ENCODE results near the gene NKAPD1. TPM values are rescaled to one million over a fixed set of nuclear protein-coding genes. Genes with fewer than 3 reads are reported as not detected.
"Not testable (repeated sequence)": the region's sequence is repeated elsewhere in the genome, so short reads cannot be mapped to it uniquely, and the experiment has no call there.

NKAPD1 gene
- total RNA-seq, 1 donor from 2014 or later, result 12.6 TPM

DNA sequence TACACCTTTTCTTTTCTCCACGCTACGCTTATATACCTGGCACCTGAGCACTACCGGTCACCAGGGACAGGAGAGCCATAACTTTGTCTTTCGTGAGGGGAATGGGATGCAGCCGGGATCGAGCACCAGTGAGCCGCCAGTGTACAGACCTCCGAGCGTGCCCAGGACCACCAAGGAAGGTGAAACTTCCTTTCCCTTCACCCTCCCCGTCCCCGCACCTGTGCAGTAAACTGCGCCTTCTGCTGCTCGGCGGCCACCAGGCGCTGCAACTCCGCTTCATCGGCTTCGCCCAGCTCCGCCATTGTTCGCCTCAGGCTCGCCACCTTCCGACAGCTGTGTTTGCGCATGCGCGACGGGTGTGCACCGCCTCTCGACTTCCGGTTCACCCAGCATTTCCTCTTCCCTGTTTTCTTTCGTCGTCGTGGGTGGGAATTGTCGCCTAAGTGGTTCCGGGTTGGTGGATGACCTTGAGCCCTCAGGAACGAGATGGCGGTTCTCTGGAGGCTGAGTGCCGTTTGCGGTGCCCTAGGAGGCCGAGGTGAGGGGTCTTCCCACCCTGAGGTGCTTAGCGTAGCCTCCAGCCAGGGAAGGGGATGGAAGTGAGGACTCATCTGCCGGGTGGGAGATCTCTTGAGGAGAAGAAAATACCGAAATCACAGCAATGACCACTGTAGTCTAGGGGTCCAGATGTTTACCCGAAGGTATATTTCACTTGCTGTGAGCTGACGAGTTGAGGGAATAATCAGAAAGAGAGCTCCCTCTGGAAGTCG lies 12.5 kb downstream of the NKAPD1 start, which contains the start of the genes SDHD and TIMM8B:
SDHD (plus strand) TSS at position 452 of the 770 bp plus-strand sequence; CDS start at position 487, 35 bp downstream.
TIMM8B (minus strand) TSS at position 335 of the 770 bp plus-strand sequence; CDS start at position 302, 33 bp downstream.
- peak; percentile 97 to 98 for DNase-seq (ENCODE audit: low read depth in 2 of 2)

DNA sequence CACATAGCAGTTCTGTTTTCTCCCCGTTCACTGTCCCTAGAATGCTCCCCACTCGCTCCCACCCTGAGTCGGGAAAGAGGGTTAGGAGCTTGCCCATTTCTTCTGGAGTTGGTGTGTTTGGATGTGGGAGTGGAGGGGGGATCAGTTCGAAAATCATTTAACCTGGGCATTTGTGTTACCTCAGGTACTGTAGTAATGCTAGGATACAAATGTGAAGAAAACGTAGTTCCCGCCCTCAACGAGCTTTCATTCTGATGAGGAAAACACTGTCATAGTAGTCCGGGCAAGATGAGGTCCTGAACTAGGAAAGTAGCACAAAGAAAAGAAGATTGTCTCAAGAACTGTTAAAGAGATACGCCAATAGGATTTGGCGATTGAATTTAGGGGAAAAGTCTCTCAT lies 13.1 kb downstream of the NKAPD1 start:
- DNase-seq (ENCODE audit: low read depth in 2 of 2), result peak in 1 of 2 donors; percentile 9

GRCh38 chr11:112095302-112095701 lies 21.2 kb downstream of the NKAPD1 start:
- DNase-seq (ENCODE audit: low read depth in 2 of 2), result not testable (repeated sequence)

- DNase-seq (ENCODE audit: low read depth in 2 of 2), result no peak
Observed at GRCh38 chr11:112096194-112096593, 22.1 kb downstream of the NKAPD1 start.

DNA sequence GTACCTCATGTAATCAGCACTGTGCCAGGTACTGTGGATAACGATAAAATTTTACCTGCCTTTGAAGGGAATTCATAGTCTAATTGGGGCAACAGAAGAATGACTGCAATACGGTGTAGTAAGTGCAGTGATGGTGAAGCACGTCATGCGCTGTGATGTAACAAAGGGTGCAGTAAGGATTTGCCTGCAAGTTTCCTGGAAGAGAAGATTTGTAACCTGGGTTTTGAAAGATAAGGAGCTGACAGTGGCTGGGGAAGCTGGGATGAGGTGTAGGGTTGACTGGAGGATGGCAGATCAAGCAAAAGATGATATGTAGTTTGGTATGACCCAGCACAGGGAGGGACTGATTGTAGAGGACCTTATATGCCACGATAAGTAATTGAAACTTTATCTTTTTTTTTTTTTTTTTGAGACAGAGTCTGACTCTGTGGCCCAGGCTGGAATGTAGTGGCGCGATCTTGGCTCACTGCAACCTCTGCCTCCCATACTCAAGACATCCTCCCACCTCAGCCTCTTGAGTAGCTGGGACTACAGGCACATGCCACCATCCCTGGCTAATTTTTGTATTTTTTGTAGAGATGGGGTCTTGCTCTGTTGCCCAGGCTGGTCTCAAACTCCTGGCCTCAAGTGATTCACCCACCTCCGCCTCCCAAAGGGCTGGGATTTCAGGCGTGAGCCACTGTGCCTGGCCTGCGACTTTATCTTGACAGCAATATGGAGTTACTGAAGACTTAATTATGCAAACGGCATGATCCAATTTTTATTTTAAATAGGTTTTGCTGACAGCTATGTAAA lies 23.8 kb downstream of the NKAPD1 start:
- DNase-seq (ENCODE audit: low read depth in 2 of 2), result no peak

DNA sequence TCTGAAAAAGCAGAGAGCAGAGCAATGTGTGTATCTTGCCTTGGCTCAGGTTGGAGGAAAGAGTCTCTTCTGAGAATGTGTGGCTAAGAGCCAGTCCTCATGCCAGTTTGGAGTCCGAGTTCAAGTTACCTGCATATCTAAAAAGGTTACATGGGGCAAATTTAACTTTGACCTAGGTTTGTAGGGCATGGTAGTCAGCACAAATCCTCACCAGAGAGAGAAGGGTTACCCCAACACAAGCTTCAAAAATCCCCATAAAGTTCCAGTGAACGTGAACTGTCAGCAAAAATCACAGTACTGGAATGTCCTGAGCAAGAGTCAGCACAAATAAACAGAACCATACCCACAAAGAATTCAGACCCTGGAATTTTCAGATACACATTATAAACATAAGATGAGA lies 26.4 kb downstream of the NKAPD1 start:
- no peak for DNase-seq (ENCODE audit: low read depth in 2 of 2)

DNA sequence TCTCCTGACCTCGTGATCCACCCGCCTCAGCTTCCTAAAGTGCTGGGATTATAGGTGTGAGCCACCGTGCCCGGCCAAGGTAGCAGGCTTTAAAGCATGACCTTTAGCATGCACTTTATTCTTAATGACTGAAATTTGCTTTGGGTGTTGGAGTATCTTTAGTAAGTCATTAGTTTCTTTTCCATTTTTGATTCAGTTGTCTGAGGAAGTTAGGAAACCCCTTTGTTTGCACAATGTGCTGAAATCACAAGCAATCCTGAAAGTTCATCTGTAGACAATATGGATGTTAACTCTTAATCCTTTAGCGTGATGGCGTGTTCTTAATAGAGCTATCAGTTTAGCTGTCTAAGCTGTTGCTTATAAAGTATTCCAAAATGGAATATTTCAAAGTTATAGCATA lies 29.3 kb downstream of the NKAPD1 start:
- no peak for DNase-seq (ENCODE audit: low read depth in 2 of 2)

DNA sequence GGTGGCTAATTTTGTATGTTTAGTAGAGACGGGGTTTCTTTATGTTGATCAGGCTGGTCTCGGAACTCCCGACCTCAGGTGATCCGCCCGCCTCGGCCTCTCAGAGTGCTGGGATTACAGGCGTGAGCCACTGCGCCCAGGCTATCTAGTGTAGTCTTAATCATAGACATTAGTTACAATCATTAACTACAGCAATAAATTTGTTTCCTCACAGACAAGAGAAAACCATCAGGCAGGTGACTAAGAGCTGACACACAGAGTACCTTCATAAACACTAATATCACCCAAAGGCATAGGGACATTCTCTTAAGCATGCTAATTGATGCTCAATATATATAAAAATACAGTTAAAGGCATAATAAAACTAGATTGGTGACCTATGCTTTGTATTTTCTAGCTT lies 32.0 kb downstream of the NKAPD1 start:
- no peak for DNase-seq (ENCODE audit: low read depth in 2 of 2)

GRCh38 chr11:112113539-112114457 lies 39.7 kb downstream of the NKAPD1 start:
- peak; percentile 58 to 68 for DNase-seq (ENCODE audit: low read depth in 2 of 2)

DNA sequence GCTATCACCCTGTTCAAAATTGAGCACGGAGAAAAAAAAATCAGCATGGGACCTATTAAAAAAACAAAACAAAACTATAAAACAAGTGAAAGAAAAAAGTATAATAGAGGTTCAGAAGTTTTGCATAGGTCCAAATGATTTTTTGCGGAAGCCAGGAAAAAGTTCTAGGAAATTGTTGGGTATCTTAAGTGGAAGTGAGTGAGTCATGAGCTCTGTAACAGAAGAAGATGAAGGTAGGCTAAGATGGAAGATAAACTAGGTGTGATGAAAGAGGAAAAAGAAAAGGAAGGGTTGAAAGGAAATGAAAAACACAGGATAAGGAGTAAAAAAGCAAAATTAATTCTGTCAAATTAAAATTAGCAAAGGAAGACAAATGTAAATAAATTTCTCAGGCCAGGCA lies 40.4 kb downstream of the NKAPD1 start:
- no peak for DNase-seq (ENCODE audit: low read depth in 2 of 2)

DNA sequence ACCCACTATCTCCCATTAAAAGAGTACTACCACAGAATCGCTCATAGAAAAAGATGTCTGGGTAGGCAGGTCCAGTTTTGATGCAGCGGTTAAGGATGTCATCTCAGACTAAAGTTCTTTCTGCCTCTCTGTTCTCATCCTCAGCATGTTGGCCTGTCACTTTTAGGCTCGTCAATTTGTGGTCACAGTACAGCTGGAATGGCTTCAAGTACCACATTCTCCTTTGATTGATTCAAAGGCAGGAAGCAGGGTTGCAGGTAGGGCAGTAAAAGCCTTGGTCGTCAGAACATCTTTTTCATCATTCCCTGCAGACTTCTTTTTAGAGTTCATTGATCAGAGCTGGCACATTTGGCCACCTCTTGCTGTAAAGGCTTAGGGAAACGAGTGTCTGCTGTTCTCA lies 41.3 kb downstream of the NKAPD1 start:
- no peak for DNase-seq (ENCODE audit: low read depth in 2 of 2)

DNA sequence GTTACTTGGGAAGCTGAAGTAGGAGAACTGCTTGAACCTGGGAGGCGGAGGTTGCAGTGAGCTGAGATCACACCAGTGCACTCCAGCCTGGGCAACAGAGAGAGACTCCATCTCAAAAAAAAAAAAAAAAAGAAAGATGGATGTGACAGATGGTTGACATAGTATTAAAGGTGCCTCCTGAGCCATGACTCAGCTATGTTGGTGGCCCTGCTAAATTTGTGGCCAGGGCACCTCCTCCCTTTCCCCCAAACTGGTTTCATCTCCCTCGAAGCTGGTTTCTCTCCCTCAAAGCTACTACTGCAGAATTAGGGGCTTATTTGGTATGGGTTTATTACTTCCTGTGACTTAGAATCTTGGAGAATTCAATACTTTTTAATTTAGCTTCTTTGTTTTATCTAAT lies 44.1 kb downstream of the NKAPD1 start:
- DNase-seq (ENCODE audit: low read depth in 2 of 2), result no peak

GRCh38 chr11:112121981-112122615 lies 48.0 kb downstream of the NKAPD1 start:
- no peak for DNase-seq (ENCODE audit: low read depth in 2 of 2)

GRCh38 chr11:112123129-112123528 lies 49.0 kb downstream of the NKAPD1 start:
- DNase-seq (ENCODE audit: low read depth in 2 of 2), result no peak

- no peak for DNase-seq (ENCODE audit: low read depth in 2 of 2)
Observed at GRCh38 chr11:112127056-112127455, 53.0 kb downstream of the NKAPD1 start.

DNA sequence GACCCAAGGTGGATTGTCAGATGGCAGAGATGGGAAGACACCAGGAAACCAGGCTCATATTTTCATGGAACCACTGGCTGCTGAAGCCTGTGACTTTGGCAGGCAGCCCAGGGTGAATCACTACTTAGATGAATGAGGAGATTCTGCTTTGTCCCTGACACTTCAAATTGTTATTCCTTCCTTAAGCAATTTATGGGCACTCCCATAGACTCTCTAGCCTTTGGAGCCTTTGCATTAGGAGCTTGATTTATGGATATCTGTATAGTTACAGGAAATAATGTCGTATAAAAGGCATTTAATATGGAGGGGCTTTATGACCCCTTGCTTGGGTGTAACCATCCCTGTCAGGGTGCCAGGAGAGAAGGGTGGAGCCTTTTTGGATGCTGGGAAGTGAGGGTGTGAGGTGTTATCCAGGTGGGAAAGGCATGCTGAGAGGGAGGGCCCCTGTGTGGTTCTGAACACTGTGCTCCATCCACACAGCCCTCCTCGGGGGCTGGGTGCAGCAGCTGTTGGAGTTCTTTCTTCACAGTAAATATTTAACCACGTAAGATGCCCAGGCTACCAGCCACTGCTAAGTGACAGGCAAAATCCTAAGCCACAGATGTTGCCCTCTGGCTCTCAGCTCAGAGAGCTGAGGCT lies 54.5 kb downstream of the NKAPD1 start:
- peak; percentile 17 to 78 for DNase-seq (ENCODE audit: low read depth in 2 of 2)

DNA sequence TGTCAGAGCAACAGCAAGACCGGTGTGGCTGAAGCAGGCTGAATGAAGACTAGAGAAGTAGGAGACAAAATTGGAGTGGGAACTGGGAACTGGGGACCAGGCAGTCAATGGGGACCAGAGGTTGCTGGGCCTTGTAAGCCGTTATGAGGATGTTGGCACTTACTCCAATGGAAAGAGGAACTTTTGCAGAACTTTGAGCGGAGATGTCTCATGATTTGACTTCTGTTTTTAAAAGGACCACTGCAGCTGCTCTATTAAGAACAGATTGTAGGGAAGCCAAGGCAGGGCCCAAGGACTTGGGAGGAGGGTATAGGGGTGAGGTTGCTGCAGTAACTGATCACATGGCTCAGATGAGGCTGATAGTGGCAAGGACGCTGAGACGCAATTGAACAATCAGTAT lies 55.6 kb downstream of the NKAPD1 start:
- DNase-seq (ENCODE audit: low read depth in 2 of 2), result no peak

DNA sequence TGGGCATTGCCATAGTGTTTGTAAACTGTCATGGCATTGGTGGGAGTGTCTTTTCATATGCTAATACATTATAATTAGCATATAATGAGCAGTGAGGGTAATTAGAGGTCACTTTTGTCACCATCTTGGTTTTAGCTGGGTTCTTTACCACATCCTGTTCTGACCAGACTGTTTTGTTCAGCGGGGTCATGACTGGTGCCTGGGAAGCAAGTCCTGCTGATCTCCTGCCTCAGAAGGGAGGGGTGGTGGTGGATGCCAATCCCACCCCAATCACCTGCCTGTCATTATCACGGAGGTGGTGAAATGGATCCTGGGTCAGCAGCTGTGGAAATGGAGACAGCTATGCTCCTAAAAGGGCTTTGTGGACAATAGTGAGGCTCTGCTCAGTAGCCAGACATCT lies 58.6 kb downstream of the NKAPD1 start:
- DNase-seq (ENCODE audit: low read depth in 2 of 2), result no peak

DNA sequence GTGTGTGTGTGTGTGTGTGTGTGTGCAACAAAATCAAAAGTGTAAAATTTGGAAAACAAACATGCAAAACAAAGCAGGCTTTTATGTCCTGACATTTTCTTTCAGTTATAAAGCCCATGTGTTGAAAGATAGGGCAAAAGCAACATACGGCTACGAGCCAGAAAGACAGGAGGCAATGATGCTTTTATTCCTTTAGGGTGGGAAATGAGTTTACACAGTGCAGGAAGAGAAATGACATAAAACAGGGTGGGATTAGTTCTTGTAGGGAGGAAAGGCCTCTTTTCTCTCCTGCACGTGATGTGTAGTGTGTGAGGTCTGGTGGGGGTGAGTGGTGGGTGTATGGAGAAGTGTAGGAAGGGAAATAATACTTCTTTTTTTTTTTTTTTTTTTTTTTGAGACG lies 60.4 kb downstream of the NKAPD1 start:
- DNase-seq (ENCODE audit: low read depth in 2 of 2), result no peak
